Measurements from ENCODE around the gene GOLGA8A.

DNA sequence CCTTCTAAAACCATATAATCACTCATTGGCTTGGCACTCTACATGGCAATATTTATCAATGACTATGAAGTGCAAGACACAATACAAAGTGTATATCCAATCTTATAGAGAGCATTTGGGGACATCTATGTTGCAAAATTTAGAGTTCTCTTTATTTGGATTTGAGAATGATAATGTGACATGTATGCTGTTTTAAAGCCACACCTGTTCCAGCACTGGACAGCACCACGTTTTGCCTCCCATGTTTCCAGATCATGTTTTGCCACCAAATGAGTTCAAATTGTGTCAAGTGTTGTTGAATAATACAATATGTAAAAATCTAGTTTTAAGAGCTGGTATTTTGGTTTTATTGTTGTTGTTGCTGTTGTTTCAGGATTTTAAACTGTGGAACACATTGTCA, 33.3 kb upstream of the GOLGA8A start:
- TF ChIP-seq, protein P1, sequence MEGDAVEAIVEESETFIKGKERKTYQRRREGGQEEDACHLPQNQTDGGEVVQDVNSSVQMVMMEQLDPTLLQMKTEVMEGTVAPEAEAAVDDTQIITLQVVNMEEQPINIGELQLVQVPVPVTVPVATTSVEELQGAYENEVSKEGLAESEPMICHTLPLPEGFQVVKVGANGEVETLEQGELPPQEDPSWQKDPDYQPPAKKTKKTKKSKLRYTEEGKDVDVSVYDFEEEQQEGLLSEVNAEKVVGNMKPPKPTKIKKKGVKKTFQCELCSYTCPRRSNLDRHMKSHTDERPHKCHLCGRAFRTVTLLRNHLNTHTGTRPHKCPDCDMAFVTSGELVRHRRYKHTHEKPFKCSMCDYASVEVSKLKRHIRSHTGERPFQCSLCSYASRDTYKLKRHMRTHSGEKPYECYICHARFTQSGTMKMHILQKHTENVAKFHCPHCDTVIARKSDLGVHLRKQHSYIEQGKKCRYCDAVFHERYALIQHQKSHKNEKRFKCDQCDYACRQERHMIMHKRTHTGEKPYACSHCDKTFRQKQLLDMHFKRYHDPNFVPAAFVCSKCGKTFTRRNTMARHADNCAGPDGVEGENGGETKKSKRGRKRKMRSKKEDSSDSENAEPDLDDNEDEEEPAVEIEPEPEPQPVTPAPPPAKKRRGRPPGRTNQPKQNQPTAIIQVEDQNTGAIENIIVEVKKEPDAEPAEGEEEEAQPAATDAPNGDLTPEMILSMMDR (IDR thresholded peaks at IDR 0.05) = no peak
- no peak for TF ChIP-seq ZFX (IDR thresholded peaks at IDR 0.05; ENCODE audit: borderline replicate concordance)
